ENCODE results near the gene ZKSCAN1. TPM values are rescaled to one million over a fixed set of nuclear protein-coding genes. Genes with fewer than 3 reads are reported as not detected.

ZKSCAN1 gene
- polyA plus RNA-seq, 3 donors, result 10.4 to 24.3 (median 10.7) TPM

- no peak for DNase-seq
- Histone ChIP-seq H3K4me1 (ENCODE audit: control insufficient read depth in 1 of 2, insufficient read depth in 2 of 2, low read length in 2 of 2) (peaks cover 23 to 34% of the 10 kb centered on the region in 2 donors), H3K79me2 (ENCODE audit: insufficient read depth, low read length) (peaks cover 12% of the 10 kb centered on the region), H2AFZ (ENCODE audit: insufficient read depth, low read depth, low read length, poor library complexity, severe bottlenecking) (peak overlapping the region; percentile 94), H4K20me1 (ENCODE audit: insufficient read depth, low read length) (no peaks in the 10 kb centered on the region), H3K4me2 (replicated peaks; ENCODE audit: extremely low read depth, low read length, poor library complexity, severe bottlenecking) (peak overlapping the region; percentile 98), H3K9me3 (replicated peaks in 1 of 2; ENCODE audit: control insufficient read depth in 1 of 2, insufficient read depth in 1 of 2, low read length in 2 of 2) (no peaks in the 10 kb centered on the region), H3K27me3 (ENCODE audit: control insufficient read depth in 2 of 2, insufficient read depth in 2 of 2, low read length in 2 of 2) (no peaks in the 10 kb centered on the region), H3K9ac (ENCODE audit: insufficient read depth, low read length, poor library complexity, severe bottlenecking) (peak overlapping the region; percentile 81), H3K27ac (ENCODE audit: low read depth in 1 of 2, low read length in 2 of 2) (peak overlapping the region; percentile 43 to 78), H3K36me3 (replicated peaks in 1 of 2; ENCODE audit: control insufficient read depth in 1 of 2, insufficient read depth in 2 of 2, low read length in 2 of 2) (peaks cover 30% of the 10 kb centered on the region in 2 donors), H3K4me3 (replicated peaks in 1 of 3; ENCODE audit: low read depth in 2 of 3, low read length in 3 of 3) (peak overlapping the region; percentile 94 to 96 (median 95))
- 93% methylated on average over 6 of the region's 11 CpGs for WGBS (ENCODE audit: insufficient coverage)
- intact Hi-C loops (cut with micrococcal nuclease), result loop anchor here (10.0 kb wide), 1 partner anchor 73 kb away; the partner anchor contains the start of gene ZKSCAN1 (in 2 of the 2)
- no peak for TF ChIP-seq CTCF (IDR thresholded peaks at IDR 0.05)
- peaks cover 29 to 30% of the 10 kb centered on the region in 2 donors for H3K36me3 Mint-ChIP-seq
- H3K4me1 Mint-ChIP-seq, result peaks cover 24% of the 10 kb centered on the region
- H3K27ac Mint-ChIP-seq, result peak overlapping the region; percentile 56 to 93 (median 90)
- H3K4me3 Mint-ChIP-seq, result peak overlapping the region; percentile 87 to 92
- H3K9me3 Mint-ChIP-seq, result peaks cover 0 to 2% (median 0%) of the 10 kb centered on the region in 7 donors
- H3K27me3 Mint-ChIP-seq (ENCODE audit: low read depth in 3 of 3), result peaks cover 4 to 8% (median 7%) of the 10 kb centered on the region in 3 donors
Observed at GRCh38 chr7:100088095-100088620, 72.8 kb downstream of the ZKSCAN1 start.

- Mint-ChIP-seq H3K27ac (peak within 1 kb of the TSS; percentile 78 to 93 (median 90)), H3K4me3 (peak within 1 kb of the TSS; percentile 87 to 92), H3K36me3 (peaks cover 36 to 37% of the 10 kb centered on the region in 2 donors), H3K27me3 (ENCODE audit: low read depth in 3 of 3) (peaks cover under 1 to 4% (median 4%) of the 10 kb centered on the region in 3 donors), H3K4me1 (peaks cover 22% of the 10 kb centered on the region), H3K9me3 (no peaks in the 10 kb centered on the region)
- Histone ChIP-seq H3K4me2 (replicated peaks; ENCODE audit: extremely low read depth, low read length, poor library complexity, severe bottlenecking) (peak within 1 kb of the TSS; percentile 98), H3K4me1 (ENCODE audit: control insufficient read depth in 1 of 2, insufficient read depth in 2 of 2, low read length in 2 of 2) (peaks cover 22 to 33% of the 10 kb centered on the region in 2 donors), H3K9me3 (replicated peaks in 1 of 2; ENCODE audit: control insufficient read depth in 1 of 2, insufficient read depth in 1 of 2, low read length in 2 of 2) (no peaks in the 10 kb centered on the region), H3K79me2 (ENCODE audit: insufficient read depth, low read length) (peaks cover 12% of the 10 kb centered on the region), H4K20me1 (ENCODE audit: insufficient read depth, low read length) (no peaks in the 10 kb centered on the region), H2AFZ (ENCODE audit: insufficient read depth, low read depth, low read length, poor library complexity, severe bottlenecking) (peak within 1 kb of the TSS; percentile 94), H3K27ac (ENCODE audit: low read depth in 1 of 2, low read length in 2 of 2) (peak within 1 kb of the TSS; percentile 43 to 78), H3K36me3 (replicated peaks in 1 of 2; ENCODE audit: control insufficient read depth in 1 of 2, insufficient read depth in 2 of 2, low read length in 2 of 2) (peaks cover 37% of the 10 kb centered on the region in 2 donors), H3K4me3 (replicated peaks in 1 of 3; ENCODE audit: low read depth in 2 of 3, low read length in 3 of 3) (peak within 1 kb of the TSS; percentile 94 to 96 (median 95)), H3K27me3 (ENCODE audit: control insufficient read depth in 2 of 2, insufficient read depth in 2 of 2, low read length in 2 of 2) (no peaks in the 10 kb centered on the region), H3K9ac (ENCODE audit: insufficient read depth, low read length, poor library complexity, severe bottlenecking) (peak within 1 kb of the TSS; percentile 81)
- DNase-seq, result peak; percentile 60 to 81 (median 61)
- intact Hi-C loops (cut with micrococcal nuclease), result loop anchor here (10.0 kb wide), 1 partner anchor 74 kb away; the partner anchor contains the start of gene ZKSCAN1 (in 2 of the 2)
- WGBS (ENCODE audit: insufficient coverage), result 0% methylated on average over 48 of the region's 68 CpGs
- no peak for TF ChIP-seq CTCF (IDR thresholded peaks at IDR 0.05)
Observed at GRCh38 chr7:100088621-100089457, 73.4 kb downstream of the ZKSCAN1 start, which contains the start of gene COPS6. Gene COPS6, plus strand, starts transcription at chr7:100088969. Its CDS starts 22 bp downstream, at chr7:100088991.
